OCI-LY3 (cell line): ENCODE measurements around the gene RDH11.

Source experiments
- H2AFZ ChIP-seq: fragments of 200-600, 300-600 bp; shearing (Covaris generic); 2 replicates; pipeline ENCODE4 v1.6.0; 2014; ENCODE audit warnings: antibody characterized with exemption, low read depth, low read length
- H3K27ac ChIP-seq: fragments of 200-600, 300-600 bp; sonication (generic); 2 replicates; pipeline ENCODE4 v1.5.1; 2014; ENCODE audit warnings: mild to moderate bottlenecking, low read length, moderate library complexity, mixed read lengths
- H3K27me3 ChIP-seq: fragments of 200-600, 300-600 bp; sonication (generic); 2 replicates; pipeline ENCODE4 v1.6.1; 2014; ENCODE audit warnings: low read depth, low read length, mixed read lengths
- H3K36me3 ChIP-seq: fragments of 200-600, 300-600 bp; sonication (generic); replicated peaks from 2 replicates; pipeline ENCODE3; 2014; ENCODE audit warnings: low read depth, low read length, mixed read lengths
- H3K4me1 ChIP-seq: fragments of 300-600, 200-600 bp; sonication (generic); 2 replicates; pipeline ENCODE4 v1.6.1; 2014; ENCODE audit warnings: low read length, mixed read lengths
- H3K4me2 ChIP-seq: fragments of 200-600, 300-600 bp; sonication (generic); 2 replicates; pipeline ENCODE4 v1.6.1; 2014; ENCODE audit warnings: low read length, mixed read lengths
- H3K4me3 ChIP-seq: fragments of 300-600, 200-600 bp; sonication (generic); 2 replicates; pipeline ENCODE4 v1.5.1; 2014; ENCODE audit warnings: antibody characterized with exemption, mild to moderate bottlenecking, low read length, moderate library complexity
- H3K79me2 ChIP-seq: fragments of 300-600, 200-600 bp; shearing (Covaris generic); 2 replicates; pipeline ENCODE4 v1.6.1; 2014; ENCODE audit warnings: mild to moderate bottlenecking, low read length, mixed read lengths
- H3K9ac ChIP-seq: fragments of 300-600, 200-600 bp; shearing (Covaris generic); 2 replicates; pipeline ENCODE4 v1.6.0; 2014; ENCODE audit warnings: mild to moderate bottlenecking, low read length, moderate library complexity
- H3K9me3 ChIP-seq: fragments of 200-600, 300-600 bp; shearing (Covaris generic); 2 replicates; pipeline ENCODE4 v1.6.1; 2014; ENCODE audit warnings: low read length, mixed read lengths; ENCODE audit not compliant: insufficient read depth
- H4K20me1 ChIP-seq: fragments of 200-600, 300-600 bp; sonication (generic); 2 replicates; pipeline ENCODE4 v1.6.1; 2016; ENCODE audit warnings: low read length, mixed read lengths; ENCODE audit not compliant: insufficient read depth
- EZH2phosphoT487 ChIP-seq: fragments of 200-600 bp; shearing (Covaris generic); IDR thresholded peaks from 2 replicates; pipeline ENCODE4 v1.6.1; 2018; ENCODE audit warnings: antibody characterized with exemption, mixed run types, low read depth
- TF ChIP-seq, protein P1 (sequence below): fragments of 200-600, 300-600 bp; sonication (generic); IDR thresholded peaks from 2 replicates; pipeline ENCODE4 v1.5.1; 2014; ENCODE audit warnings: antibody characterized with exemption, low read length, low read depth

RDH11 gene

DNA sequence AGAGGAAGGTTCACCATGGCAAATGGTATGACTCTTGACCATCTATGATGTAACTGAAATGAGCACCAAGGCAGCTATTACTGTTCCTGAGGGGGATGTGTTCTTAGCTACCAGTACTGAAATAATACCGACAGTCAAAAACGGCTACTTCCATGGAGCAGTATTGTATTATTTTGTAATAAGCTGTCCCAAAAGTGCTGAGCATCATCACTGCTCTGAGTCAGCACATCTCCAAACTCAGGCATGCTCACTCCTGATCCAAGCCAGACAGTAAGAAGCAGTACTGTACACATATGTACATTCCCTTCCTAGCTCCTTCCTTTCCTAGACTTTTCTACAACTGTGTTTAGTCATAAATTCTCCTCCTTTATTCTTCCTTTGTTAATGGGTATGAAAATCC, 29.7 kb downstream of the RDH11 start:
- Histone ChIP-seq H3K4me2 (no peak overlapping the region), H4K20me1 (peaks cover 11% of the 10 kb centered on the region; the same call in 1 of the 2 replicates), H3K79me2 (peaks cover 18% of the 10 kb centered on the region), H3K9ac (no peak overlapping the region), H3K27ac (no peak overlapping the region), H3K4me3 (no peak overlapping the region), H2AFZ (no peak overlapping the region), H3K36me3 (no peaks in the 10 kb centered on the region), H3K9me3 (no peaks in the 10 kb centered on the region), H3K27me3 (no peaks in the 10 kb centered on the region), H3K4me1 (peaks cover 10% of the 10 kb centered on the region)
- TF ChIP-seq EZH2phosphoT487, result no peak

DNA sequence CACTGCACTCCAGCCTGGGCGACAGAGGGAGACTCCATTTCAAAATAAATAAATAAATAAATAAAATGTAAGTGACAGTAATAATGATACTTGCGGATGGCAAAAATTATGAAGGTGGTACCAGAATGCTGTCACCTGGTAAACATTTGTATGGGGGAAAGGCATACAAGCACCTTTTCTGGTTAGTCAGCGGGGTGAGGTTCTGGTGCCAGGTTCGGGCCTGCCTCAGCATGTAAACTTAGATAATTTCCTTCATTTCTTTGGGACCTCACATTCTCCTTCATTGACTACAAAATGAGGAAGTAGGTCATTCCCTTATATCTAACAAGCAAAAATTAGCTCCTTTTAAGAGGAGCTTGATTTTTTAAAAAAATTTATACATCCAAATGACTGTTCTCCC, 31.9 kb downstream of the RDH11 start:
- H3K79me2 ChIP-seq, result peaks cover 18% of the 10 kb centered on the region
- peaks cover 8% of the 10 kb centered on the region for H3K4me1 ChIP-seq

DNA sequence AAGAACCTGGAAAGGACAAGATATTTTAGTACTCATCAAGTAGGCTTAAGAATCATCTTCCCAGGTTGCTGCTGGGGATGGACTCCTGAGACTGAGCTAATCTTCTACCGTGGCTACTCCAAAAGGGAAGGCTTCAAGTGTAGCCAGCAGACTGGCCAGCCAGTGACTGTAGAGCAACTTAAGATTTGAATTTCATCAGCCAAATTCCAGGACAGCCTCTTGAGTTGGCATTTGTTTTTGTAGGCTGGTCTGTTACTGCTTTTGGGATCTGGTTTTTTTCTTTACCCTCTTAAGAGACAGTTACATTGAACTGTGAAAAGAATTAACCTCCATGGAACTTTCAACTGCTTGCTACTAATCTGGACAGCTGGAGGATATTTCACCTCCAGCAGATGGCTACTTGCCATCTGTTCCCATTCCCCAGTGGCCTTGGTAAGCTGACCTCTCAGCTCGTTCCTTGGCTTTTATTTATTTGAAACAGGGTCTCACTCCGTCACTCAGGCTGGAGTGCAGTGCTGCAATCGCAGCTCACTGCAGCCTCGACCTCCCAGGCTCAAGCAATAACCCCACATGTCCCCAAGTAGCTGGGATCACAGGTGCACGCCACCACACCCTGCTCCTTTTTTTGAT, 41.8 kb downstream of the RDH11 start:
- Histone ChIP-seq H3K4me3 (no peak overlapping the region), H3K9ac (no peak overlapping the region)

More for the DNA sequence above, 31.9 kb downstream of the RDH11 start:
- Histone ChIP-seq H3K36me3 (peaks cover 5% of the 10 kb centered on the region), H3K27ac (no peak overlapping the region), H2AFZ (no peak overlapping the region), H3K27me3 (no peaks in the 10 kb centered on the region), H3K9ac (no peak overlapping the region), H4K20me1 (peaks cover 11% of the 10 kb centered on the region; the same call in 1 of the 2 replicates), H3K4me2 (no peak overlapping the region), H3K4me3 (no peak overlapping the region), H3K9me3 (no peaks in the 10 kb centered on the region)
- no peak for TF ChIP-seq EZH2phosphoT487
- TF ChIP-seq, protein P1, sequence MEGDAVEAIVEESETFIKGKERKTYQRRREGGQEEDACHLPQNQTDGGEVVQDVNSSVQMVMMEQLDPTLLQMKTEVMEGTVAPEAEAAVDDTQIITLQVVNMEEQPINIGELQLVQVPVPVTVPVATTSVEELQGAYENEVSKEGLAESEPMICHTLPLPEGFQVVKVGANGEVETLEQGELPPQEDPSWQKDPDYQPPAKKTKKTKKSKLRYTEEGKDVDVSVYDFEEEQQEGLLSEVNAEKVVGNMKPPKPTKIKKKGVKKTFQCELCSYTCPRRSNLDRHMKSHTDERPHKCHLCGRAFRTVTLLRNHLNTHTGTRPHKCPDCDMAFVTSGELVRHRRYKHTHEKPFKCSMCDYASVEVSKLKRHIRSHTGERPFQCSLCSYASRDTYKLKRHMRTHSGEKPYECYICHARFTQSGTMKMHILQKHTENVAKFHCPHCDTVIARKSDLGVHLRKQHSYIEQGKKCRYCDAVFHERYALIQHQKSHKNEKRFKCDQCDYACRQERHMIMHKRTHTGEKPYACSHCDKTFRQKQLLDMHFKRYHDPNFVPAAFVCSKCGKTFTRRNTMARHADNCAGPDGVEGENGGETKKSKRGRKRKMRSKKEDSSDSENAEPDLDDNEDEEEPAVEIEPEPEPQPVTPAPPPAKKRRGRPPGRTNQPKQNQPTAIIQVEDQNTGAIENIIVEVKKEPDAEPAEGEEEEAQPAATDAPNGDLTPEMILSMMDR, result no peak

GRCh38 chr14:67652189-67652588, 43.4 kb downstream of the RDH11 start:
- Histone ChIP-seq H3K9me3 (no peaks in the 10 kb centered on the region), H3K27ac (no peak overlapping the region), H3K4me2 (peak overlapping the region; percentile 9; the same call in 1 of the 2 replicates), H2AFZ (no peak overlapping the region), H3K4me3 (no peak overlapping the region), H3K9ac (no peak overlapping the region), H3K36me3 (peaks cover 40% of the 10 kb centered on the region), H3K27me3 (no peaks in the 10 kb centered on the region), H3K4me1 (peaks cover 16% of the 10 kb centered on the region), H3K79me2 (no peaks in the 10 kb centered on the region), H4K20me1 (no peaks in the 10 kb centered on the region)
- TF ChIP-seq, protein P1, result no peak
- TF ChIP-seq EZH2phosphoT487, result no peak

More for the DNA sequence above, 41.8 kb downstream of the RDH11 start:
- H3K36me3 ChIP-seq, result peaks cover 42% of the 10 kb centered on the region
- TF ChIP-seq, protein P1, result no peak
- no peak for TF ChIP-seq EZH2phosphoT487
- no peak overlapping the region for H3K4me2 ChIP-seq
- H3K9me3 ChIP-seq, result no peaks in the 10 kb centered on the region
- no peak overlapping the region for H3K27ac ChIP-seq
- no peaks in the 10 kb centered on the region for H4K20me1 ChIP-seq
- H3K27me3 ChIP-seq, result no peaks in the 10 kb centered on the region
- no peaks in the 10 kb centered on the region for H3K79me2 ChIP-seq
- no peak overlapping the region for H2AFZ ChIP-seq
- peaks cover 16% of the 10 kb centered on the region for H3K4me1 ChIP-seq
